Sigmoid colon (tissue), 7 donors: ENCODE results near the gene RPL23. TPM values are rescaled to one million over a fixed set of nuclear protein-coding genes. Genes with fewer than 3 reads are reported as not detected.

Experiments
- DNase-seq: peaks from one replicate; pipeline ENCODE4 v3.0.0-alpha.2; 2019
- H3K27ac ChIP-seq, 4 donors: fragments of 200-600 bp; sonication (generic); one replicate each; pipeline ENCODE4 v1.5.1; 2016 to 2019; ENCODE audit warnings: mild to moderate bottlenecking in 1 of 4
- H3K27me3 ChIP-seq, 3 donors: fragments of 200-600 bp; sonication (generic); one replicate each; pipeline ENCODE4 v1.5.1; 2019; ENCODE audit warnings: mild to moderate bottlenecking in 1 of 3
- H3K36me3 ChIP-seq, 4 donors: fragments of 200-600 bp; sonication (generic); one replicate each; pipeline ENCODE4 v1.5.1; 2016 to 2019
- H3K4me1 ChIP-seq, 4 donors: fragments of 200-600 bp; sonication (generic); one replicate each; pipeline ENCODE4 v1.5.1; 2017 to 2019
- H3K4me3 ChIP-seq, 4 donors: fragments of 200-600 bp; sonication (generic); one replicate each; pipeline ENCODE4 v1.5.1; 2017 to 2019; ENCODE audit warnings: mild to moderate bottlenecking in 2 of 4, moderate library complexity in 1 of 4
- H3K9me3 ChIP-seq, 4 donors: fragments of 200-600 bp in 3 of 4; sonication (generic) in 3 of 4; one replicate each; pipeline versions ENCODE4 v1.5.1 to v1.6.1; 2013 to 2019
- CTCF ChIP-seq, 4 experiments: fragments of 450-650 bp in 3 of 4; fragments of 200-600 bp in 1 of 4; IDR thresholded peaks; one replicate each; pipeline ENCODE4 v1.5.1; 2016 to 2019; ENCODE audit warnings: antibody characterized with exemption in 4 of 4, mild to moderate bottlenecking in 3 of 4, moderate library complexity in 2 of 4
- EP300 ChIP-seq, 4 donors: sonication (generic); formaldehyde crosslinking; IDR thresholded peaks; one replicate each; pipeline ENCODE4 v1.6.1; 2017; ENCODE audit warnings: antibody characterized with exemption in 4 of 4
- POLR2A ChIP-seq, 2 donors: fragments of 450-650 bp; IDR thresholded peaks; one replicate each; pipeline ENCODE4 v1.6.1; 2016; ENCODE audit warnings: antibody characterized with exemption in 2 of 2, mild to moderate bottlenecking in 2 of 2, moderate library complexity in 2 of 2
- POLR2AphosphoS5 ChIP-seq, 4 donors: sonication (generic); formaldehyde crosslinking; IDR thresholded peaks; one replicate each; pipeline ENCODE4 v1.6.1; 2017; ENCODE audit warnings: antibody characterized with exemption in 4 of 4
- WGBS, 2 donors: extraction: QIAGEN DNeasy Blood & Tissue Kit; methylation state at CpG; one replicate each; pipeline ENCODE4 v1.1.7; 2013; 5-methylcytosine and 5-hydroxymethylcytosine counted together
- intact Hi-C: fragments of 100-400 bp; cut with DNase I; formaldehyde crosslinking; loops from one replicate; pipeline ENCODE4 v1.15.1; 2023
- polyA plus RNA-seq, 3 donors: library from polyadenylated mRNA; stranded (reverse); fragments of 200-250 nt; gene quantifications; one replicate each; pipeline ENCODE4 v1.2.3, GENCODE V29; 2013
- total RNA-seq, 4 donors: library from RNA; depleted of rRNA; stranded (reverse); fragments of >200 nt; gene quantifications; one replicate each; pipeline ENCODE4 v1.1.0, GENCODE V29; 2016
- donor health status: healthy with polysubstance abuse.
- donor health status: Bipolar disorder and iron deficiency.
- donor health status: healthy.

Gene RPL23
- total and polyA plus RNA-seq, 7 donors = 1,692 to 3,780 (median 2,683) TPM

- H3K9me3 ChIP-seq = no peaks in the 10 kb centered on the region
- H3K27me3 ChIP-seq = no peaks in the 10 kb centered on the region
- peak overlapping the region in 2 of 4 donors; percentile 30 to 33 for H3K27ac ChIP-seq
- no peak overlapping the region for H3K4me3 ChIP-seq
- WGBS, 2 donors = 50 to 56% methylated on average over 11 of the region's 11 CpGs
- H3K4me1 ChIP-seq = peaks cover 0 to 71% (median 54%) of the 10 kb centered on the region in 4 donors
- TF ChIP-seq CTCF (IDR thresholded peaks at IDR 0.05) (no peak), EP300 (IDR thresholded peaks at IDR 0.05) (no peak), POLR2AphosphoS5 (IDR thresholded peaks at IDR 0.05) (no peak), POLR2A (IDR thresholded peaks at IDR 0.05) (no peak)
- intact Hi-C loops = no loop called here
- no peak for DNase-seq
- peaks cover 9 to 36% (median 21%) of the 10 kb centered on the region in 4 donors for H3K36me3 ChIP-seq
Measured at GRCh38 chr17:38885728-38886642, 32.5 kb upstream of the RPL23 start.

GRCh38 chr17:38885044-38885727 lies 31.7 kb upstream of the RPL23 start:
- Histone ChIP-seq H3K27ac (peak overlapping the region; percentile 22 to 74 (median 32)), H3K4me3 (no peak overlapping the region)
- intact Hi-C loops = no loop called here

GRCh38 chr17:38883592-38884526 lies 30.3 kb upstream of the RPL23 start:
- Histone ChIP-seq H3K9me3 (no peaks in the 10 kb centered on the region), H3K4me3 (no peak overlapping the region), H3K27ac (peak overlapping the region; percentile 50 to 74 (median 66)), H3K4me1 (peaks cover 0 to 90% (median 72%) of the 10 kb centered on the region in 4 donors), H3K36me3 (peaks cover 0 to 22% (median 9%) of the 10 kb centered on the region in 4 donors), H3K27me3 (no peaks in the 10 kb centered on the region)
- no peak for DNase-seq
- 58 to 73% methylated on average over 19 of the region's 19 CpGs for WGBS, 2 donors
- intact Hi-C loops = no loop called here
- TF ChIP-seq CTCF (IDR thresholded peaks at IDR 0.05) = no peak
- TF ChIP-seq POLR2A (IDR thresholded peaks at IDR 0.05) = no peak
- no peak for TF ChIP-seq POLR2AphosphoS5 (IDR thresholded peaks at IDR 0.05)
- TF ChIP-seq EP300 (IDR thresholded peaks at IDR 0.05) = no peak

More at GRCh38 chr17:38885044-38885727, 31.7 kb upstream of the RPL23 start:
- no peak for DNase-seq
- Histone ChIP-seq H3K27me3 (no peaks in the 10 kb centered on the region), H3K36me3 (peaks cover 4 to 28% (median 13%) of the 10 kb centered on the region in 4 donors), H3K9me3 (no peaks in the 10 kb centered on the region), H3K4me1 (peaks cover 0 to 79% (median 62%) of the 10 kb centered on the region in 4 donors)
- WGBS, 2 donors = 44 to 78% methylated on average over 9 of the region's 9 CpGs
- TF ChIP-seq POLR2A (IDR thresholded peaks at IDR 0.05) = no peak
- TF ChIP-seq POLR2AphosphoS5 (IDR thresholded peaks at IDR 0.05) = no peak
- TF ChIP-seq CTCF (IDR thresholded peaks at IDR 0.05) = no peak
- TF ChIP-seq EP300 (IDR thresholded peaks at IDR 0.05) = no peak

- intact Hi-C loops = no loop called here
- DNase-seq = no peak
- H3K36me3 ChIP-seq = peaks cover 0 to 24% (median 13%) of the 10 kb centered on the region in 4 donors
- no peaks in the 10 kb centered on the region for H3K27me3 ChIP-seq
- TF ChIP-seq POLR2A (IDR thresholded peaks at IDR 0.05) = no peak
- TF ChIP-seq POLR2AphosphoS5 (IDR thresholded peaks at IDR 0.05) = no peak
- no peak for TF ChIP-seq EP300 (IDR thresholded peaks at IDR 0.05)
- TF ChIP-seq CTCF (IDR thresholded peaks at IDR 0.05) = no peak
- H3K4me3 ChIP-seq = no peak overlapping the region
- 76 to 90% methylated on average over 2 of the region's 2 CpGs for WGBS, 2 donors
- no peaks in the 10 kb centered on the region for H3K9me3 ChIP-seq
- H3K27ac ChIP-seq = peak overlapping the region; percentile 50 to 74 (median 66)
- H3K4me1 ChIP-seq = peaks cover 0 to 87% (median 75%) of the 10 kb centered on the region in 4 donors
Measured at GRCh38 chr17:38882870-38883269, 29.3 kb upstream of the RPL23 start.
